ENCODE results near the gene ANXA11.

The ANXA11 gene

GRCh38 chr10:80176526-80176925, 28.8 kb downstream of the ANXA11 start:
- H2AFZ ChIP-seq (ENCODE audit: low read length), result no peak overlapping the region
- no peak overlapping the region for H4K91ac ChIP-seq (ENCODE audit: low read depth, low read length, poor library complexity)
- peaks cover 0 to 4% of the 10 kb centered on the region in 2 donors for H3K4me1 ChIP-seq (ENCODE audit: control insufficient read depth in 2 of 2, insufficient read depth in 1 of 2, low read depth in 1 of 2, low read length in 2 of 2)
- H3K9me3 ChIP-seq (replicated peaks in 1 of 2; ENCODE audit: control insufficient read depth in 2 of 2, insufficient read depth in 1 of 2, low read depth in 1 of 2, low read length in 2 of 2), result no peaks in the 10 kb centered on the region
- no peak for DNase-seq (ENCODE audit: low spot score)
- no peak overlapping the region for H2BK12ac ChIP-seq (ENCODE audit: low read length)
- H3K4ac ChIP-seq (ENCODE audit: low read length), result no peak overlapping the region
- H2BK5ac ChIP-seq (ENCODE audit: low read length), result no peak overlapping the region
- H3K79me1 ChIP-seq (ENCODE audit: low read depth, low read length), result no peaks in the 10 kb centered on the region
- H3K23ac ChIP-seq (ENCODE audit: low read depth, low read length, poor library complexity), result peak overlapping the region; percentile 13
- H3K9ac ChIP-seq (ENCODE audit: low read depth, low read length, poor library complexity), result no peak overlapping the region
- H3K18ac ChIP-seq (ENCODE audit: low read length), result no peak overlapping the region
- no peak overlapping the region for H4K8ac ChIP-seq (ENCODE audit: low read depth, low read length)
- WGBS, 2 donors (ENCODE audit: extremely low coverage in 2 of 2, insufficient read length in 2 of 2, insufficient replicate concordance in 1 of 2), result no CpG with 5 or more reads among the region's 6 CpGs
- H3K4me2 ChIP-seq (ENCODE audit: insufficient read depth, low read length, poor library complexity, severe bottlenecking), result no peak overlapping the region
- H3K27me3 ChIP-seq (ENCODE audit: control insufficient read depth in 3 of 3, insufficient read depth in 3 of 3, low read depth in 1 of 3, low read length in 3 of 3), result no peaks in the 10 kb centered on the region
- no peak overlapping the region for H2BK15ac ChIP-seq (ENCODE audit: low read length)
- H3K14ac ChIP-seq (ENCODE audit: low read length), result no peak overlapping the region
- H2BK120ac ChIP-seq (ENCODE audit: low read depth, low read length), result no peak overlapping the region
- H2AK5ac ChIP-seq (ENCODE audit: low read depth, low read length), result no peak overlapping the region
- no peak overlapping the region for H3K4me3 ChIP-seq (ENCODE audit: low read length in 2 of 2)
- H3K36me3 ChIP-seq (replicated peaks in 1 of 2; ENCODE audit: control insufficient read depth in 2 of 2, insufficient read depth in 2 of 2, low read length in 2 of 2), result no peaks in the 10 kb centered on the region
- H3K27ac ChIP-seq (replicated peaks; ENCODE audit: low read length), result no peak overlapping the region

DNA sequence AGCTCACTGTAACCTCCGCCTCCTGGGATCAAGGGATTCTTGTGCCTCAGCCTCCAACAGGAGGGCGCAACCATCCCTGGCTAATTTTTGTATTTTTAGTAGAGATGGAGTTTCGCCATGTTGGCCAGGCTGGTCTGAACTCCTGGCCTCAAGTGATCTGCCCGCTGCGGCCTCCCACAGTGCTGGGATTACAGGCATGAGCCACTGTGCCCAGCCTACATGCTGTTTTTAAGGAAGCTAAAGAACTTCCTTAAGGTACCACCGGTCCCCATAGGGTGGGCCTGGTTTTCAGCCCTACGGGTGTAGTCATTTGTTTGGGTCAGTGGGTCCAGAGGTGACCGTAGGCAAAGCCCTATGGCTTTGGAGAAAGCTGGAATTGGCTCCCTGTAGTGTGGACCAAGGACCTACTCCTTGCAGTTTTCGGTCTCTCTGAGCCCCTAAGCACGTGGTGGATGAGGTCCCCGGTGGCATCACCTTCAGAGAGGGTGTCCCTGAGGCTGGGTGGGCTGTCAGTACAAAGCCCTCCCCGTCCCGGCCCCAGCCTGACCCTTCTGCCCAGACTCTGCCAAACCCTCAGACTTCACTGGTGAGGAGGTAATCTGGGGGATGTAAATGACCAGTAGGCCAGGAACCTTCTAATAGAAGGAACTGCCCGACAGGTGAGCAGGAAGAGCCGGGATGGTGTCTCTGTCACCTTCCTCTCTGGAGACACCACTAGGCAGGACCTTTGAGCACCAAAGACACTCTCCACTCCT, 30.5 kb downstream of the ANXA11 start:
- no peak overlapping the region for H3K4me3 ChIP-seq (ENCODE audit: low read length in 2 of 2)
- no peak overlapping the region for H3K4ac ChIP-seq (ENCODE audit: low read length)
- no peaks in the 10 kb centered on the region for H3K27me3 ChIP-seq (ENCODE audit: control insufficient read depth in 3 of 3, insufficient read depth in 3 of 3, low read depth in 1 of 3, low read length in 3 of 3)
- no peak overlapping the region for H2BK12ac ChIP-seq (ENCODE audit: low read length)
- no CpG with 5 or more reads among the region's 15 CpGs for WGBS, 2 donors (ENCODE audit: extremely low coverage in 2 of 2, insufficient read length in 2 of 2, insufficient replicate concordance in 1 of 2)
- no peak overlapping the region for H3K18ac ChIP-seq (ENCODE audit: low read length)
- no peaks in the 10 kb centered on the region for H3K79me1 ChIP-seq (ENCODE audit: low read depth, low read length)
- no peak for DNase-seq (ENCODE audit: low spot score)
- H3K36me3 ChIP-seq (replicated peaks in 1 of 2; ENCODE audit: control insufficient read depth in 2 of 2, insufficient read depth in 2 of 2, low read length in 2 of 2), result no peaks in the 10 kb centered on the region
- H3K23ac ChIP-seq (ENCODE audit: low read depth, low read length, poor library complexity), result no peak overlapping the region
- no peak overlapping the region for H2AK5ac ChIP-seq (ENCODE audit: low read depth, low read length)
- no peak overlapping the region for H3K4me2 ChIP-seq (ENCODE audit: insufficient read depth, low read length, poor library complexity, severe bottlenecking)
- H3K9me3 ChIP-seq (replicated peaks in 1 of 2; ENCODE audit: control insufficient read depth in 2 of 2, insufficient read depth in 1 of 2, low read depth in 1 of 2, low read length in 2 of 2), result no peaks in the 10 kb centered on the region
- H2BK15ac ChIP-seq (ENCODE audit: low read length), result no peak overlapping the region
- H4K8ac ChIP-seq (ENCODE audit: low read depth, low read length), result no peak overlapping the region
- H2AFZ ChIP-seq (ENCODE audit: low read length), result no peak overlapping the region
- H2BK120ac ChIP-seq (ENCODE audit: low read depth, low read length), result no peak overlapping the region
- H3K4me1 ChIP-seq (ENCODE audit: control insufficient read depth in 2 of 2, insufficient read depth in 1 of 2, low read depth in 1 of 2, low read length in 2 of 2), result peaks cover 0 to 4% of the 10 kb centered on the region in 2 donors
- no peak overlapping the region for H3K27ac ChIP-seq (replicated peaks; ENCODE audit: low read length)
- H4K91ac ChIP-seq (ENCODE audit: low read depth, low read length, poor library complexity), result no peak overlapping the region
- H3K14ac ChIP-seq (ENCODE audit: low read length), result no peak overlapping the region
- H2BK5ac ChIP-seq (ENCODE audit: low read length), result no peak overlapping the region
- no peak overlapping the region for H3K9ac ChIP-seq (ENCODE audit: low read depth, low read length, poor library complexity)

- H3K79me1 ChIP-seq (ENCODE audit: low read depth, low read length), result no peaks in the 10 kb centered on the region
- H2BK5ac ChIP-seq (ENCODE audit: low read length), result no peak overlapping the region
- H2BK12ac ChIP-seq (ENCODE audit: low read length), result no peak overlapping the region
- no peak overlapping the region for H3K4me2 ChIP-seq (ENCODE audit: insufficient read depth, low read length, poor library complexity, severe bottlenecking)
- no peaks in the 10 kb centered on the region for H3K9me3 ChIP-seq (replicated peaks in 1 of 2; ENCODE audit: control insufficient read depth in 2 of 2, insufficient read depth in 1 of 2, low read depth in 1 of 2, low read length in 2 of 2)
- no peak overlapping the region for H2BK15ac ChIP-seq (ENCODE audit: low read length)
- no peak overlapping the region for H4K8ac ChIP-seq (ENCODE audit: low read depth, low read length)
- no peak overlapping the region for H3K18ac ChIP-seq (ENCODE audit: low read length)
- H3K4me1 ChIP-seq (ENCODE audit: control insufficient read depth in 2 of 2, insufficient read depth in 1 of 2, low read depth in 1 of 2, low read length in 2 of 2), result peaks cover 0 to 4% of the 10 kb centered on the region in 2 donors
- DNase-seq (ENCODE audit: low spot score), result no peak
- no peaks in the 10 kb centered on the region for H3K27me3 ChIP-seq (ENCODE audit: control insufficient read depth in 3 of 3, insufficient read depth in 3 of 3, low read depth in 1 of 3, low read length in 3 of 3)
- no peaks in the 10 kb centered on the region for H3K36me3 ChIP-seq (replicated peaks in 1 of 2; ENCODE audit: control insufficient read depth in 2 of 2, insufficient read depth in 2 of 2, low read length in 2 of 2)
- H3K4me3 ChIP-seq (ENCODE audit: low read length in 2 of 2), result no peak overlapping the region
- no peak overlapping the region for H2AK5ac ChIP-seq (ENCODE audit: low read depth, low read length)
- H4K91ac ChIP-seq (ENCODE audit: low read depth, low read length, poor library complexity), result no peak overlapping the region
- H3K14ac ChIP-seq (ENCODE audit: low read length), result no peak overlapping the region
- H2AFZ ChIP-seq (ENCODE audit: low read length), result no peak overlapping the region
- WGBS, 2 donors (ENCODE audit: extremely low coverage in 2 of 2, insufficient read length in 2 of 2, insufficient replicate concordance in 1 of 2), result no CpG with 5 or more reads among the region's 6 CpGs
- H2BK120ac ChIP-seq (ENCODE audit: low read depth, low read length), result no peak overlapping the region
- H3K4ac ChIP-seq (ENCODE audit: low read length), result no peak overlapping the region
- H3K23ac ChIP-seq (ENCODE audit: low read depth, low read length, poor library complexity), result no peak overlapping the region
- H3K9ac ChIP-seq (ENCODE audit: low read depth, low read length, poor library complexity), result no peak overlapping the region
- no peak overlapping the region for H3K27ac ChIP-seq (replicated peaks; ENCODE audit: low read length)
Measured at GRCh38 chr10:80173466-80173865, 31.9 kb downstream of the ANXA11 start.

DNA sequence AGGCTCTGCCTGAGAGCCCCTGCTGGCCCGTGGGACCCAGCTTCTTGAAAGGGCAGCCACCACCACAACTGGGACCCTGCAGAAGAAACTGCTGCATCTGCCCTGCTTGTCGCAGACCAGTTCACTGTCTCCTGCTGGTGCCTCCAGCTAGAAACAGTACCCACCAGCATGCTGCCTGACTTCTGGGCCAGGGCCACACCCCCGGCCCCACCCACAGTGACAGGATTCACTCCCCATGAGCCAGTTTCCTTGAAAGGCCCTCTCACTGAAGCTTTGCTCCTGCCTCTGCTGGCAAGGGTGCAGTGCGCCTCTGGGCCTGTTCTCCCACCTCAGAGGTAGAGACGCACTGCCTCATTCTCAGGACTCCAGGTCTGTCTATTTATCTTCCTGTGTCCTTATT, 32.4 kb downstream of the ANXA11 start:
- Histone ChIP-seq H3K27me3 (ENCODE audit: control insufficient read depth in 3 of 3, insufficient read depth in 3 of 3, low read depth in 1 of 3, low read length in 3 of 3) (no peaks in the 10 kb centered on the region), H3K27ac (replicated peaks; ENCODE audit: low read length) (no peak overlapping the region), H4K8ac (ENCODE audit: low read depth, low read length) (no peak overlapping the region), H3K36me3 (replicated peaks in 1 of 2; ENCODE audit: control insufficient read depth in 2 of 2, insufficient read depth in 2 of 2, low read length in 2 of 2) (no peaks in the 10 kb centered on the region), H4K91ac (ENCODE audit: low read depth, low read length, poor library complexity) (no peak overlapping the region), H3K23ac (ENCODE audit: low read depth, low read length, poor library complexity) (peak overlapping the region; percentile 18), H3K14ac (ENCODE audit: low read length) (no peak overlapping the region), H3K4me3 (ENCODE audit: low read length in 2 of 2) (no peak overlapping the region), H3K4ac (ENCODE audit: low read length) (no peak overlapping the region), H3K18ac (ENCODE audit: low read length) (no peak overlapping the region), H2BK120ac (ENCODE audit: low read depth, low read length) (no peak overlapping the region), H3K4me2 (ENCODE audit: insufficient read depth, low read length, poor library complexity, severe bottlenecking) (no peak overlapping the region), H3K9ac (ENCODE audit: low read depth, low read length, poor library complexity) (no peak overlapping the region), H3K79me1 (ENCODE audit: low read depth, low read length) (no peaks in the 10 kb centered on the region), H2BK12ac (ENCODE audit: low read length) (no peak overlapping the region), H3K4me1 (ENCODE audit: control insufficient read depth in 2 of 2, insufficient read depth in 1 of 2, low read depth in 1 of 2, low read length in 2 of 2) (peaks cover 0 to 4% of the 10 kb centered on the region in 2 donors), H2AFZ (ENCODE audit: low read length) (no peak overlapping the region), H2BK5ac (ENCODE audit: low read length) (no peak overlapping the region), H2AK5ac (ENCODE audit: low read depth, low read length) (no peak overlapping the region), H3K9me3 (replicated peaks in 1 of 2; ENCODE audit: control insufficient read depth in 2 of 2, insufficient read depth in 1 of 2, low read depth in 1 of 2, low read length in 2 of 2) (no peaks in the 10 kb centered on the region), H2BK15ac (ENCODE audit: low read length) (no peak overlapping the region)
- no peak for DNase-seq (ENCODE audit: low spot score)
- WGBS, 2 donors (ENCODE audit: extremely low coverage in 2 of 2, insufficient read length in 2 of 2, insufficient replicate concordance in 1 of 2), result no CpG with 5 or more reads among the region's 5 CpGs

Data from neuronal stem cell (in vitro differentiated cells).